ENCODE results near the gene MYO1E. TPM values are rescaled to one million over a fixed set of nuclear protein-coding genes. Genes with fewer than 3 reads are reported as not detected.
A peak's percentile ranks its signal among the peaks of the same experiment; 100 is the strongest.

Gene MYO1E
- total RNA-seq, 1 donor from 2014 or later = 71.3 TPM

- DNase-seq (ENCODE audit: low spot score) = no peak
- H3K4me3 Mint-ChIP-seq (ENCODE audit: low read depth) = no peak overlapping the region
- no peaks in the 10 kb centered on the region for H3K27me3 Mint-ChIP-seq (ENCODE audit: low read depth)
- intact Hi-C loops (cut with micrococcal nuclease) = no loop called here
- no peaks in the 10 kb centered on the region for H3K9me3 Mint-ChIP-seq
- H3K36me3 Mint-ChIP-seq (ENCODE audit: low read depth) = peaks cover 81% of the 10 kb centered on the region
- peaks cover 7% of the 10 kb centered on the region for H3K4me1 Mint-ChIP-seq (ENCODE audit: low read depth)
- H3K27ac Mint-ChIP-seq = no peak overlapping the region
Observed at GRCh38 chr15:59115047-59115446, 257.6 kb downstream of the MYO1E start.

DNA sequence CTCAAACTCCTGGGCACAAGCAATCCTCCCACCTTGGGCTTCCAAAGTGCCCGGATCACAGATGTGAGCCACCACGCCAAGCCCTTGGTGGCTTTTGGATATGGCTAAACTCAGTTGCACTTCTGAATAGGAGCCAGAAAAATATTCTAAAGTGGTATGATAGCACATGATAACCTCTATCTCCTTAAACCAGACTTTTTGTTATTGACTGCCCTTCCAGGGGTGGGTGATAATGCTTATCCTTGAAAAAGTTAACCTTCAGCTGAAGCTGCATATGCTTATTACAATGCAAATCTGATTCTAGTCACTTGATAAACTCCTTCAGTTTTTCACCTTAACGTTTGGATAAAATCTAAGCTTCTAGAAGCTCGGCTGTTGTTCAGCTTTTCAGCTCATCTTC lies 261.4 kb downstream of the MYO1E start:
- DNase-seq (ENCODE audit: low spot score) = no peak
- intact Hi-C loops (cut with micrococcal nuclease) = no loop called here
- no peaks in the 10 kb centered on the region for H3K9me3 Mint-ChIP-seq

DNA sequence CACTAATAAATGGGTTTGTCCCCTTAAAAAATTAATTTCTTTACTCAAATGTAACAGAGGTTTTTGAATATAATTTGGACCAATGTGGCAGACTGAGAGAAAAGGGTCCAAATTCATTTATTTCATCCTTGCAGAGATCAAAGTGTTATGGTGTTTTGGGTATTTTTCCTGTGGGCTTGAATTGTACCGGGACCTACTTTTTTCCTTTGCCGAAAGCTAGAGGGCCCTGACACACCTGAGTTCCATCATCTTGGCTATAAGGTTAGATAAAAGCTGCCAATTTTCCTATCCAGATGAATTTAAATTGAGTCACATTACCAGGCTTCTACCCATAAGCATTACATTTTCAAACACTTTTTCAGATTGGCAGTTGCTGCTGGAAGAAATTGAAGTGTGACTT lies 266.8 kb downstream of the MYO1E start:
- no peak for DNase-seq (ENCODE audit: low spot score)
- H3K4me1 Mint-ChIP-seq (ENCODE audit: low read depth) = peaks cover 24% of the 10 kb centered on the region
- no peaks in the 10 kb centered on the region for H3K9me3 Mint-ChIP-seq
- no peaks in the 10 kb centered on the region for H3K27me3 Mint-ChIP-seq (ENCODE audit: low read depth)
- intact Hi-C loops (cut with micrococcal nuclease) = loop anchor here (5.0 to 10.0 kb wide), 2 partner anchors 174 to 549 kb away; partner anchors contain the start of genes GTF2A2 and SLTM
- peak overlapping the region; percentile 96 for H3K4me3 Mint-ChIP-seq (ENCODE audit: low read depth)
- peak overlapping the region; percentile 99 for H3K27ac Mint-ChIP-seq
- H3K36me3 Mint-ChIP-seq (ENCODE audit: low read depth) = peaks cover 43% of the 10 kb centered on the region

More for the DNA sequence above, 261.4 kb downstream of the MYO1E start:
- no peak overlapping the region for H3K4me3 Mint-ChIP-seq (ENCODE audit: low read depth)
- H3K27ac Mint-ChIP-seq = peak overlapping the region; percentile 1
- H3K36me3 Mint-ChIP-seq (ENCODE audit: low read depth) = peaks cover 83% of the 10 kb centered on the region
- H3K27me3 Mint-ChIP-seq (ENCODE audit: low read depth) = no peaks in the 10 kb centered on the region
- peaks cover 17% of the 10 kb centered on the region for H3K4me1 Mint-ChIP-seq (ENCODE audit: low read depth)

GRCh38 chr15:59104912-59105732 lies 267.5 kb downstream of the MYO1E start, which contains the start of gene CCNB2:
Gene CCNB2, plus strand, starts transcription at chr15:59105146. Its CDS starts 123 bp downstream, at chr15:59105269.
- intact Hi-C loops (cut with micrococcal nuclease) = loop anchor here (1.0 to 10.0 kb wide), 3 partner anchors 125 to 550 kb away; partner anchors contain the start of genes GTF2A2 and SLTM
- Mint-ChIP-seq H3K4me1 (ENCODE audit: low read depth) (peaks cover 22% of the 10 kb centered on the region), H3K4me3 (ENCODE audit: low read depth) (peak within 1 kb of the TSS; percentile 96), H3K36me3 (ENCODE audit: low read depth) (peaks cover 38% of the 10 kb centered on the region), H3K27me3 (ENCODE audit: low read depth) (no peaks in the 10 kb centered on the region), H3K9me3 (no peaks in the 10 kb centered on the region), H3K27ac (peak within 1 kb of the TSS; percentile 99)
- peak; percentile 86 for DNase-seq (ENCODE audit: low spot score)

- intact Hi-C loops (cut with micrococcal nuclease) = loop anchor here (1.0 to 10.0 kb wide), 2 partner anchors 124 to 550 kb away; partner anchors contain the start of gene GTF2A2
Observed at GRCh38 chr15:59104602-59104911, 268.1 kb downstream of the MYO1E start.

DNA sequence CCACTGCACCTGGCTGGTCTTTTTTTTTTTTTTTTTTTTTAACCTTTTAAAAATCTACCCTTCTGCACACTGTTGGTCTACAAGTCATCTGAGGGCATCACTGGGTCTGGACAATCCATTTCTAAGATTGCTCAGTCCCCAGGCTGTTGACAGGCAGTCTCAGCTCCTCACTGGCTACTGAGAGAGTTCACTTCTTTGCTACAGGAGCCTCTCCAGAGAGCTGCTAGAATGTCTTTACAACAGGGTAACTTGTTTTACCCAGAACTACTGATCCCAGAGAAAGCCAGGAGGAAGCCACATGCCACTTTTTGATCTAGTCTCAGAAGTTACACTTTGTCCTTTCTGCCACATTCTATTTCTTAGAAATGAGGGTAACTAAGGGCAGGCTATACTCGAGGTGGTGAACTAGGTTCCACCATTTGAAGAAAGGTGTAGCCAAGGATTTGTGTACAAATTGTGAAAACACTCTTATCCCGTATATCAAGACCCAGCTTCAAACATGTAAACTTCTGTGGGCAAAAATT lies 273.4 kb downstream of the MYO1E start:
- Mint-ChIP-seq H3K9me3 (no peaks in the 10 kb centered on the region), H3K4me1 (ENCODE audit: low read depth) (peaks cover 12% of the 10 kb centered on the region), H3K4me3 (ENCODE audit: low read depth) (no peak overlapping the region), H3K27ac (no peak overlapping the region), H3K36me3 (ENCODE audit: low read depth) (peaks cover 31% of the 10 kb centered on the region), H3K27me3 (ENCODE audit: low read depth) (no peaks in the 10 kb centered on the region)
- intact Hi-C loops (cut with micrococcal nuclease) = no loop called here
- no peak for DNase-seq (ENCODE audit: low spot score)

More at GRCh38 chr15:59104602-59104911, 268.1 kb downstream of the MYO1E start:
- no peak for DNase-seq (ENCODE audit: low spot score)
- Mint-ChIP-seq H3K4me3 (ENCODE audit: low read depth) (peak overlapping the region; percentile 96), H3K27ac (peak overlapping the region; percentile 99), H3K36me3 (ENCODE audit: low read depth) (peaks cover 35% of the 10 kb centered on the region), H3K27me3 (ENCODE audit: low read depth) (no peaks in the 10 kb centered on the region), H3K4me1 (ENCODE audit: low read depth) (peaks cover 22% of the 10 kb centered on the region), H3K9me3 (no peaks in the 10 kb centered on the region)

DNA sequence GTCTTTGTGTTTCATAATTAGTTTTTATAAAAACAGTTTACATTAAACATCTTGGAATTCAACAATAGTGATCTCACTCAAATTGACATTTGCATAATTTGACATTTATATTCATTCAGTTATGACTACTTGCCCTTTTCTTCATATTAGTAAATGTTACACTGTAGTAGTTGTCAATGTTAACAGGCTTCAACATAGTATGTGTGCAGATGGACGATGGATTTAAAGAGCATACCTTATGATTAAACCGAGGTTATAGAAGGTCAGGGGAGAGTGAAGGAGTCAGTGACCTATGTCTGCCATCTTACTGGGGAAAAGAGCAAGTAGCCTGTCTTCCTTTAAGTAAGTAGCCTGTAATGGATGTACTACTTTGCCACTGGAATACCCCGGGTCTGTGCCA lies 276.2 kb downstream of the MYO1E start:
- DNase-seq (ENCODE audit: low spot score) = no peak

GRCh38 chr15:59094077-59094476 lies 278.6 kb downstream of the MYO1E start:
- Mint-ChIP-seq H3K4me1 (ENCODE audit: low read depth) (peaks cover 8% of the 10 kb centered on the region), H3K27ac (no peak overlapping the region), H3K36me3 (ENCODE audit: low read depth) (peaks cover 49% of the 10 kb centered on the region), H3K4me3 (ENCODE audit: low read depth) (no peak overlapping the region), H3K9me3 (no peaks in the 10 kb centered on the region), H3K27me3 (ENCODE audit: low read depth) (no peaks in the 10 kb centered on the region)
- no peak for DNase-seq (ENCODE audit: low spot score)
- intact Hi-C loops (cut with micrococcal nuclease) = no loop called here

More for the DNA sequence above, 276.2 kb downstream of the MYO1E start:
- intact Hi-C loops (cut with micrococcal nuclease) = no loop called here
- peak overlapping the region; percentile 39 for H3K27ac Mint-ChIP-seq
- H3K4me1 Mint-ChIP-seq (ENCODE audit: low read depth) = peaks cover 11% of the 10 kb centered on the region
- no peak overlapping the region for H3K4me3 Mint-ChIP-seq (ENCODE audit: low read depth)
- H3K9me3 Mint-ChIP-seq = no peaks in the 10 kb centered on the region
- no peaks in the 10 kb centered on the region for H3K27me3 Mint-ChIP-seq (ENCODE audit: low read depth)
- peaks cover 45% of the 10 kb centered on the region for H3K36me3 Mint-ChIP-seq (ENCODE audit: low read depth)

- Mint-ChIP-seq H3K4me3 (ENCODE audit: low read depth) (no peak overlapping the region), H3K27ac (no peak overlapping the region), H3K4me1 (ENCODE audit: low read depth) (no peaks in the 10 kb centered on the region), H3K36me3 (ENCODE audit: low read depth) (peaks cover 46% of the 10 kb centered on the region), H3K27me3 (ENCODE audit: low read depth) (no peaks in the 10 kb centered on the region), H3K9me3 (no peaks in the 10 kb centered on the region)
- DNase-seq (ENCODE audit: low spot score) = no peak
- intact Hi-C loops (cut with micrococcal nuclease) = no loop called here
Observed at GRCh38 chr15:59087731-59088130, 284.9 kb downstream of the MYO1E start.

Other genes with a start within 250 kb of the MYO1E start
- not detected in 2 replicates for gene LDHAL6B, start 166.0 kb downstream of the MYO1E start, total RNA-seq
- gene FAM81A, start 65.3 kb upstream of the MYO1E start, total RNA-seq = 0.69 and 1.1 TPM in 2 replicates
- not detected in 2 replicates for gene GCNT3, start 238.9 kb upstream of the MYO1E start, total RNA-seq

Measured in activated T-helper 2 cell treated with anti-CD3 and anti-CD28 coated beads, Interferon-gamma antibody, Interleukin-2, Interleukin-4, amounts not matched to agents 10 μg/mL and 5 μg/mL and 100 μg/mL, durations not matched to agents 14 hours and 24 hours and 36 hours (primary cell).